SKM-1 (cell line): ENCODE measurements around the gene PNLIPRP2.

Source experiments
- DNase-seq: peaks from one replicate; lab custom pipeline; 2025; ENCODE audit not compliant: unreplicated experiment; lab: John Stamatoyannopoulos, UW

The PNLIPRP2 gene

GRCh38 chr10:116654816-116655215, 34.1 kb downstream of the PNLIPRP2 start:
- no peak for DNase-seq

GRCh38 chr10:116655568-116655967, 34.8 kb downstream of the PNLIPRP2 start:
- DNase-seq = no peak

- no peak for DNase-seq
Observed at GRCh38 chr10:116656044-116656443, 35.3 kb downstream of the PNLIPRP2 start.

GRCh38 chr10:116657863-116658551, 37.3 kb downstream of the PNLIPRP2 start:
- DNase-seq = no peak

DNA sequence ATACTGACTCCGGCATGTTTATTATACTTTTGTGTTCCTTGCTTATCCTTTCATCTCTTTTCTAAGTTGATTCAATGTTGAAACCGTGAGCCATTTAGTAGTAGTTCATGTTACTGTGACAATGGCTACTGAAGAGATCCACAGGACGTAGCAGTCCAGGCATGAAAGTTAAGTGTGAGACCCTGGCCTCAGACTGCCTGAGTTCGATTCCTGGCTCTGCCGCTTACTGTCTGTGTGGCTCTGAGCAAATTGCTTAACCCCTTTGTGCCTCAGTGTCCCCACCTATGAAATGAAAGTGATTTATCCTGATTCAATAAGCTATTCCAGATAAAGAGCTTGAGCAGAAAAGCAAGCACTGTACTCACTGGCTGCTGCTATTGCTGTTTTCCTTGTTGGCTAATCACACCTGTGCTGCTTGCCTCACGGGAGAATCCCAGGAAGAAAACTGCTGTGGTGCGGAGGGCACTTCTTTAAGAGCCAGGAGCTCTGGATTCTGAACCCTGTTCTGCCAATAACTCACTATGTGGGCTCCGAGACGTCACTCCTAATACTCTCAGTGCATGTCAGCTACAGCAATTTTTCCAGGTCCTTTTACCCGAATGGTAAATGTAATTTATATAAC, 38.4 kb downstream of the PNLIPRP2 start:
- DNase-seq = no peak

GRCh38 chr10:116660860-116661259, 40.1 kb downstream of the PNLIPRP2 start:
- no peak for DNase-seq

DNA sequence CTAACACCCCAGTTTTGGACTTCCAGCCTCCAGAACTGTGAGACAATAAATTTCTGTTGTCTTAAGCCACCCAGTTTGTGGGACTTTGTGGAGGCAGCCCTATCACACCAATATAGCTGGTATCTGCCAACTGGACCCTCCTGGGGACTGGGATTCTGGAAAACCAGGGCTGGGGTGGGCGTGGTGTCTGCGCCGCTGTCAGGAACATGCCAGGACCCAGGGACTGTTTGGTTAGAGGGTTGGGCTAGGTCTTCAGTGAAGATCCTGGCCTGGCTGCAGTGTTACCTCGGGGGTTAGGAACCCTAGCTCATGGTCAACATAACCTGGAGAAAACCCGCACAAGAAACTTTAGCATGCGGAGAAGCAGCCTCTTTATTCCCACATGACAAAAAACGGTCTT, 42.6 kb downstream of the PNLIPRP2 start:
- DNase-seq = no peak

GRCh38 chr10:116664631-116665030, 43.9 kb downstream of the PNLIPRP2 start:
- no peak for DNase-seq

DNA sequence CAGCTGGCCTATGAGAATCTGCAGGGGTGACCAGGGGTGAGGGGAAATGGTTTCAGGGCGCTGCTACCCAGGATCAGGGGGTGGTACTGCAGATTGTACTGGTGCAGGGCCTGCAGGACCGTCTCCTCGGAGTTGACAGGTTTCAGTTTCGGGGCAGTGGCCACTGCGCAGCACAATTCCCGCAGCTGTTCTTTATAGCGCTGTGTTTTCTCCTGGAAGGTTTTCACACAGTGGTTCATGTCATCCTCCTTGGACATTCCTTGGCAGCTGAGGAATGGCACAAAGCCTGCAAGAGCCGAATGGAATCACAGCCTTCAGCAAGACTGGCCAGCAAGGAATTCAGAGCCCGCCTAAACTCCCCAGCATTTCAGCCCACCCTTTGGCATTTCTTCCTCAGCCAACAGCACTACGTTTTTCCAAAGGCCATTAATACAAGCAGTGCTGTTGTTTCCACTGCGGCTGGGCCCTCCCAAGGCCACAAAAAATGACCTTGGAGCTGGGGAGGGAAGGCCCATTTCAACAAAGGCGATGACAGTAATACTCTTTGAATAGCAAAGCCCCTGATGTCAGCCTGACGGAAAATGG, 44.9 kb downstream of the PNLIPRP2 start:
- no peak for DNase-seq

GRCh38 chr10:116667484-116667883, 46.7 kb downstream of the PNLIPRP2 start:
- DNase-seq = no peak

GRCh38 chr10:116668018-116668417, 47.3 kb downstream of the PNLIPRP2 start:
- no peak for DNase-seq

DNA sequence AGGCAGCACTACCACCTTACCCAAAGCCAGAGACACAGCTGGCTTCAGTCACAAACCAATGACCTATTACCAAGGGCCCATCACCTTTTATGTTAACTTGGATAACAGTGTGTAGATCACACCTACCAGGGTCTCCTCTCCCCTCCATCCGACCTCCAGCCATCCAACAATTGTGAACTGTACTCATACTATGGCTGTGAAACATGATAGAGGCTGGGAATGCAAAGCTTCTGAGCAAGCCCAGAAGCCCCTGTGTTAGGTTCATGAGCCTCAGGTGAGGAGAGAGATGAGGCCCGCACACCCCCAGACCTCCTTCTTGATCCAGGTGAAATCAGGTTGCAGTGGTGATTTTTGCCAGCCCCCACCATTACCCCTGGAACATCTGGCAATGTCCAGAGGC, 47.7 kb downstream of the PNLIPRP2 start:
- DNase-seq = no peak

GRCh38 chr10:116669080-116669479, 48.3 kb downstream of the PNLIPRP2 start:
- no peak for DNase-seq

GRCh38 chr10:116669832-116670644, 49.3 kb downstream of the PNLIPRP2 start:
- no peak for DNase-seq

GRCh38 chr10:116670706-116671105, 50.0 kb downstream of the PNLIPRP2 start:
- no peak for DNase-seq

DNA sequence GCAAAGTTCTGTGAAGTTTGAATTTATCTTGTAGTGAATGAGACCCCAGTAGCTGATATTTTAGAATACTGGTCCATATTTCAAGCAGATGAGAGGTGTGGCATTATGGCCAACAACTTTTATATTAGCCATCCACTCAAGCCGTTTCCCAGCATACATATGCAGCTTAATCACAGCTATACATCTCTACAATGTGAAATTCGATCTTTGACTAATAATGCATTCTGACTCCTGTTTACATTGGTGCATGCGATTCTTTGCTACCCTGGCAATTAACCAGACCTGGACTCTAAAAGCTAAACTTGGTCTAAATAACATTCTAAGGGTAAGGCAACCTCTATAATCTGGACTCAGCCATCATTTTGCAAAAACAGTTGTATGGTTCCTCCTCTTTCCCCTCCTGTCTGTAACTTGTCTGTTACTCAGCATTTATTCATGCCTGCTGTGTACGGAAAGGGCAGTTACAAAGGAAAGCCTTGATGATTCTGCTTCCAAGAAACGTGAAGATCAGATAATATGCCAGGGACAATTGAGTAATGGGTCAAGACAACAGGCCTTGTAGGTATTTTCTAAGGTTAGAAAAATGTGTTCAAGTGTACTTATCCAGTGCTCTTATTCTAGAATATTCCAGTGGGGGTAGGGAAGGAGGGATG, 50.6 kb downstream of the PNLIPRP2 start:
- DNase-seq = no peak

GRCh38 chr10:116672891-116673290, 52.1 kb downstream of the PNLIPRP2 start:
- no peak for DNase-seq

GRCh38 chr10:116673866-116674265, 53.1 kb downstream of the PNLIPRP2 start:
- DNase-seq = no peak

DNA sequence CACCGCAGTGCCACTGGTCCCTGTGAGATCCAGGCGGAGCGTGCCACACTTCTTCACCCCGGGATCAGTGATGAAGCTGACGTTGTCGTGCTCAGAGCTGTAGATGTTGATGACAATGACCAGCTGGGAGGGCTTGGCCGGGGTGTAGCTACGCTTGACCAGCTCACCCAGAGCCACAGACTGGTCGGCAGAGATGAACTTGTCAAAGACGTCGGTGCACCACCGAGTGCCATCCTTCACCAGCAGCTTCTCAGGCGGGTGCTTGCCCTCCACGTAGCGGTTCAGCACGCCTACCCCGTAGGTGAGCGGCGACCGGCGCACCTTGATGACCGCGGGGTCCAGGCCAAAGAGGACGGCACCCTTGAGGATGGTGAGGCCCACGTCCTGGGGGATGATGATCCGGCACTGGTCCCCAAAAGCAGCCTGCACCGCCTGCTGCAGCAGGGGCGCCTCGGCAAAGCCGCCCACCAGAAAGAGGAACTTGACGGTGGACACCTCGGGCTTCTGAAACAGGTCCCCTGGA, 54.2 kb downstream of the PNLIPRP2 start:
- no peak for DNase-seq

DNA sequence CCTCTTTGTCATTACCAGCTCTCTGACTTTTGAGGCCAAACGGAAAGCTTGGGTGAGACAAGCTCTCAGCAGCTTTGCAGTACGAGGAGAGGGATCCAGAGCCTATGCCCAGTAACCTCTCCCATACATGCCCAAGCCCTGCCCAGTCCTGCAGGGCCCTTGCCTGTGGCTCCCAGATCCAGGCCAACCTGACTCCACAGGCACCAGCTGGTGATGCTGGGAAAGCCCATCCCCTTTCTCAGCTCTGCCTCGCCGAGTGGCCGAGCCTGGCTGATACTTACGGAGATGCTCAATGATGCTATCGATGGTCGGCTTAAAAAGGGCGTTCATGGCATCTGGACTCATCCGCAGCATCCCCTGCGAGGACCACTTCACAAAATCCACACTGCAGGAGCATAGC, 55.4 kb downstream of the PNLIPRP2 start:
- no peak for DNase-seq

DNA sequence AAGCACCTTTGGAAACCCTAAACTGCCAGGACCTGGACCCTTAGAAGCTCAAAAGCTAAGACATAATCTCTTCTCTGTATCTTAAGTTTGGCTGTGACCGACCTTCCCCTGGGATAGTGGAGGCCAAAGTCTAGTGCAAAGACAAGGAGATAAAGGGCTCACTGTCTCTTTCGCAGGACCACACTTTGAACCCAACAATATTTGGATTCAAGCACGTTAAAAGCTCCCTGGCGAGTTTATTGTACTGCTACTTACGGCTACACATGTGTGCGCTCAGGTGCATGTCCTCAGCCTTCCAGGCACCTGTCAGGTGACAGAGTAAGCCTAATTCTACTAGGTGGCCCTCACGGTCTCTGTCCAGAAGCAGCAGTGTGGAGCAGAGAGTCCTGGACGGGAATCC, 55.9 kb downstream of the PNLIPRP2 start:
- DNase-seq = no peak
